Spleen (tissue), 7 donors: ENCODE data around the gene GALT.

Experiments
- CTCF ChIP-seq, 11 experiments: fragments of 200-600 bp in 7 of 11; fragments of 450-650 bp in 4 of 11; sonication (generic) in 4 of 11; IDR thresholded peaks in 8 of 11; conservative IDR thresholded peaks in 3 of 11; 1 replicate in 7 of 11; 2 replicates in 4 of 11; pipeline versions ENCODE4 v1.4.0 to v1.8.0; 2016 to 2021; ENCODE audit warnings: antibody characterized with exemption in 11 of 11, inconsistent platforms in 4 of 11, mild to moderate bottlenecking in 1 of 11
- POLR2A ChIP-seq, 3 donors: fragments of 450-650 bp; IDR thresholded peaks; one replicate each; pipeline ENCODE4 v1.5.1; 2017; ENCODE audit warnings: antibody characterized with exemption in 3 of 3, mild to moderate bottlenecking in 1 of 3
- POLR2AphosphoS5 ChIP-seq, 3 donors: sonication (generic); formaldehyde crosslinking; IDR thresholded peaks; one replicate each; pipeline ENCODE4 v1.5.1; 2017; ENCODE audit warnings: antibody characterized with exemption in 3 of 3
- donor health status: DM: no; HTN: no; CAD: no; lungs with moderate emphysema.
- donor health status: DM: no; HTN: no; CAD: no.
- donor health status: DM: no; HTN: no; CAD: no.

DNA sequence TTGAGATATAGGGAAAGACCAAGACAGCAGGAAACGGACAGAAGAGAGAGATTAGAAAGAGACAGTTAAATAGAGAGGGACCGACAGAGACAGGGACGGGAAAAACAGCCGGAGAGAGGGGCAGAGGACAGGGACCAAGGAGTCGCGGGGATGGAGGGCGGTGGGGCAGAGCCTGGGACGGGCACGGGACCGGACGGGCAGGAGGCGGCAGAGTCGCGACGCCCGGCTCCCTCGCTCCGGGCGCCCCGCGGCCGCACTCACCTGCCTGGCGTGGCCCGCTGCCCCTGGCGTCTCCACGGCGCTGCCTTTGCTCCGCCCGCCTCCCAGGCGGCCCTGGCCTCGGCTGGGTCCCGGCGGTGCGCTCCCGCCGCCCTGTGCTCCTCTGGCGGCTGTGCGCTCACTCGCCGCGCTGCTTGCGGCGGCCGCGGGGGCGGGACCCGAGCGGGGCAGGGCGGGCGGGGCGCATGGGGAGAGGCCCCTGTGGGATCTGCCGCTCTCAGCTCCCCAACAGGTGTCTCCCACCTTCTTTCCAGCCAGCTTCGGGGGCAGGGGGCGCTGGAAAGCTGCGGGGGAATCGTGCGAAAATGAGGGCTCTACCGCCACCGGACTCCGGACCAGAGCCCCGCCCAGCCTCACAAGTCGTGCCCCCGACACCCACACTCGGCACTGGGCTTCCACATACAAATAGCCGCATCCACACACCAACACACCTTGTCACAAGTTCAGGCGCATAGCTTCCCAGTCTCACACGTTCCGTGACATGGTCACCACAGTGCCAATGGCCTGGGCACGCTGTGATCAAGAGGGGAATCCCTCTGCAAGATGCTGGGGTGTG lies 17.6 kb upstream of the GALT start, which contains the start of gene ARID3C:
- TF ChIP-seq POLR2A (IDR thresholded peaks at IDR 0.05) = no peak
- no peak for TF ChIP-seq CTCF (IDR thresholded peaks at IDR 0.05 in 8 of 11, conservative IDR thresholded peaks at IDR 0.05 in 3 of 11)
- TF ChIP-seq POLR2AphosphoS5 (IDR thresholded peaks at IDR 0.05) = no peak
